ENCODE measurements around the gene HOXB3.

Gene HOXB3

GRCh38 chr17:48579760-48580554 is 10.1 kb downstream of the HOXB3 start:
- H3K27ac ChIP-seq: no peak overlapping the region

GRCh38 chr17:48579471-48579759 is 10.6 kb downstream of the HOXB3 start:
- no peak for TF ChIP-seq CTCF (conservative IDR thresholded peaks at IDR 0.05)
- TF ChIP-seq ZFX (IDR thresholded peaks at IDR 0.05): no peak
- H3K27ac ChIP-seq: no peak overlapping the region

More at GRCh38 chr17:48579760-48580554, 10.1 kb downstream of the HOXB3 start:
- TF ChIP-seq CTCF (conservative IDR thresholded peaks at IDR 0.05) (no peak), ZFX (IDR thresholded peaks at IDR 0.05) (no peak)

DNA sequence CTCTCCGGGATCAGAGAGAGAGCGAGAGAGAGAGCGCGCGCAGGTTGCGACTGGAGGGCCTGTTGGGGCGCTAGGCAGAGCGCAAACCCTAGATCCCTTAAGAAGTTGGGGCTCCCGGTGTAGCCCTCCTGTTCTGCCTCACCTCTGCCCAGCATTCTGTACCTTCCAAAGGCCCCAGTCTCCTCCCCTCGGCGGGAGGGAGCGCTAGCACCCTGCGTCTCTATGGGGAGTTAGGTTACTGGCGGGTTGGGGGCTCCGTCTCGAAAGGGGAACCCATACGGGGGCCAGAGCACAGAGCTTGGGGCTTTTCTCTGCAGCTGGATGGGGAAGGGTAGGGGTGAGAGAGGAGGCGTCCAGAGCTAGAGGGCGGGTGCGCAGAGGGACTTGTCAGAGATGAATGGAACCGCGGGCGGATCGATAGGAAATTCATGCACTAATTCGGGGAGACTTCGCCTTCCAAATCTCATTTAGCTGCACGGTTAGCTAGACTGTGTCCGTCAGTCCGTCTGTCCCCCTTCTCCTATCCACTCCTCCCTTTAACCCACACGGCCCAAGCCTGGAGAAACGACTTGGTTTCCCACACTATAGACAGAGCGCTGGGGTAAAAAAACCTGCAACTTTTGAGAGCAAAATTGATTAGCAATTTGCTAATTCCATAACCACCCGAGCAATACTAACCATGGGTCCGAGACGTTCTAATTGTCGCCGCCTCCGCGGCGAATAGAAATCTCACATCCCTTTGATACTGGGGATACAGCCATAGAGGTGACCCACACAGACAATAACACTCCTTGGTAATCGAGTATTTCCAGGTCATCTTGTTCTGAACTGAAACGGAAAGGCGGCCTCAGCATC is 11.2 kb downstream of the HOXB3 start:
- TF ChIP-seq CTCF (conservative IDR thresholded peaks at IDR 0.05) (no peak), ZFX (IDR thresholded peaks at IDR 0.05) (no peak)
- no peak overlapping the region for H3K27ac ChIP-seq

GRCh38 chr17:48577946-48578615 is 12.0 kb downstream of the HOXB3 start, which contains the start of gene HOXB4:
TSS of gene HOXB4 (minus strand) at chr17:48578350. CDS start at chr17:48578319, 31 bp downstream.
- no peak for TF ChIP-seq CTCF (conservative IDR thresholded peaks at IDR 0.05)
- no peak for TF ChIP-seq ZFX (IDR thresholded peaks at IDR 0.05)
- no peak within 1 kb of the TSS for H3K27ac ChIP-seq

DNA sequence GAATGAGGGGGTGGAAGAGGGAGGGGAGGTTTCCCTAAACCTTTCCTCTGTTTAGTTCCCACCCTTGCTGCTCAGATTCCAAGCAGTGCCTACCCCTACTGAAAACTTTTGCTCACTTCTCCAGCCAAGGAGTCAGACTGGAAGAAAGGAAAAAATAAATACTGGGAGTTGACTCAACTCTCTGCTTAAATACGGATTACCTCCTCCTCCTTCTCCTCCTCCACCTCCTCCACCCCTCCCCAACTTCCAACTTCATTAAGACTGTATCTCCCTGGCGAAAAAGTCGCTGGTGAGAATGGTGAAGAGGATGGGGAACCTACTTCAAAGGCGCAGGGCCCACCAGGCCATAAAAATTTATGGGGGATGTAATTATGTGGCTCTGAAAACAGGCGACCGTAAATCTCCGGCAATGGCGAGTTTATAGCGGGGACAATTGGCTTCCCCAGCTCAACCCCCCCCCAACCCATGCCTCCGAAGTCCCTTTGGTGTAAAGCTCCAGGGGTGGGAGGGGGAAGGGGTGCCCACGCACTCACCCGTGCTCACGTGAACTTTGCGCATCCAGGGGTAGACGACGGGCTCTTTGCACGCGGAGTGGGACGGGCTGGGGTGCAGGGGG is 12.6 kb downstream of the HOXB3 start:
- H3K27ac ChIP-seq: no peak overlapping the region
- no peak for TF ChIP-seq CTCF (conservative IDR thresholded peaks at IDR 0.05)
- no peak for TF ChIP-seq ZFX (IDR thresholded peaks at IDR 0.05)

DNA sequence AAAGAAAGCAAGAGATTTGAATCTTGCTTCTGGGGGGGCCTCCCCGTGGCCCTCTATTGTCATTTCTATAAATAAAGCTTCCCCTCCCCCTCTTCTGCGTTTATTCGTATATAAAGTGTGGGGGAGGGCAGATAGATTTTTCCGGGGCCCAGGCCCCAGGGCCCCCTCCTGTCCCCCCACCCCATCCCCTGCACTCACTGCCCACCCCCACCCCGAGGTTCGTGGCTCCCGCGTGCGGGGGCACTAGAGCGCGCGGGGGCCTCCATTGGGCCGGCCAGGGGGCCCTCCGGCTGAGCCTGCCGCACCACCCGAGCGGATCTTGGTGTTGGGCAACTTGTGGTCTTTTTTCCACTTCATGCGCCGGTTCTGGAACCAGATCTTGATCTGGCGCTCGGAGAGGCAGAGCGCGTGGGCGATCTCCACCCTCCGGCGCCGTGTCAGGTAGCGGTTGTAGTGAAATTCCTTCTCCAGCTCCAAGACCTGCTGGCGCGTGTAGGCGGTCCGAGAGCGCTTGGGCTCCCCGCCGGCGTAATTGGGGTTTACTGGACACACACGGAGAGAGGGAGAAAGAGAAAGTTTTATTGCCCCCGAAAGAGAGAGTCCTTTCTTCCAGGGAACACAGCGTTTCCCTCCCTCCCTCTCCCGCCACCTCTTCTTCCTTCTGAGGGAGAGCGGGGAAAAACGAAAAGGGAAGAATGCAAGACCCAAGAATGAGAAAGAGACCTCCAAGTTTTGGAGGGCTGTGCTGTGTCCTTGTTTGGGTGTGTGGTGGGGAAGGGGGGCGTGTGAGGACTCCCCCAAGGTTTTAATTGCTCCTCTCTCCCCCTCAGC is 13.3 kb downstream of the HOXB3 start:
- H3K27ac ChIP-seq: no peak overlapping the region
- no peak for TF ChIP-seq ZFX (IDR thresholded peaks at IDR 0.05)
